Fibroblast of lung (primary cell): ENCODE data around the gene CPNE2. TPM values are rescaled to one million over a fixed set of nuclear protein-coding genes. Genes with fewer than 3 reads are reported as not detected.

Experiments used
- DNase-seq, 2 donors: peaks; one replicate each; pipeline versions ENCODE4 v3.0.0 to v3.0.0-alpha.2; 2010; ENCODE audit warnings: low read depth in 2 of 2
- H2AFZ ChIP-seq: 2 replicates; pipeline ENCODE4 v1.5.1; 2012; ENCODE audit warnings: low read length, control low read depth, inconsistent platforms
- H3K27ac ChIP-seq: 2 replicates; pipeline ENCODE4 v1.5.1; 2011; ENCODE audit warnings: low read length, control low read depth; ENCODE audit not compliant: insufficient read depth
- H3K27me3 ChIP-seq: 2 replicates; pipeline ENCODE4 v1.5.1; 2011; ENCODE audit warnings: mild to moderate bottlenecking, low read length; ENCODE audit not compliant: control insufficient read depth, insufficient read depth
- H3K36me3 ChIP-seq: 2 replicates; pipeline ENCODE4 v1.5.1; 2011; ENCODE audit warnings: low read length; ENCODE audit not compliant: control insufficient read depth, insufficient read depth
- H3K4me1 ChIP-seq: 2 replicates; pipeline ENCODE4 v1.5.1; 2011; ENCODE audit warnings: low read length; ENCODE audit not compliant: control insufficient read depth, insufficient read depth; ENCODE audit errors: extremely low read depth
- H3K4me2 ChIP-seq: 2 replicates; pipeline ENCODE4 v1.5.1; 2011; ENCODE audit warnings: low read length, control low read depth; ENCODE audit not compliant: insufficient read depth; ENCODE audit errors: extremely low read depth
- H3K4me3 ChIP-seq, 4 experiments: fragments of 200-600 bp in 1 of 4; sonication (generic) in 1 of 4; replicated peaks in 1 of 4; 2 replicates each; pipeline ENCODE4 v1.5.1; 2011 to 2016; ENCODE audit warnings: low read length in 4 of 4, low read depth in 3 of 4, mild to moderate bottlenecking in 3 of 4, control low read depth in 2 of 4, inconsistent platforms in 1 of 4, mixed read lengths in 1 of 4; ENCODE audit not compliant: insufficient read depth in 1 of 4; ENCODE audit errors: control extremely low read depth in 1 of 4
- H3K79me2 ChIP-seq: 2 replicates; pipeline ENCODE4 v1.5.1; 2012; ENCODE audit warnings: mild to moderate bottlenecking, low read length, inconsistent platforms; ENCODE audit not compliant: control insufficient read depth, insufficient read depth
- H3K9ac ChIP-seq: 2 replicates; pipeline ENCODE4 v1.5.1; 2011; ENCODE audit warnings: mild to moderate bottlenecking, low read length, control low read depth; ENCODE audit not compliant: insufficient read depth
- H3K9me3 ChIP-seq: 2 replicates; pipeline ENCODE4 v1.5.1; 2012; ENCODE audit warnings: low read depth, low read length; ENCODE audit not compliant: control insufficient read depth, insufficient read depth
- H4K20me1 ChIP-seq: 2 replicates; pipeline ENCODE4 v1.5.1; 2011; ENCODE audit warnings: low read length; ENCODE audit not compliant: control insufficient read depth, insufficient read depth; ENCODE audit errors: extremely low read depth
- EZH2 ChIP-seq: IDR thresholded peaks from 2 replicates; pipeline ENCODE4 v1.5.1; 2012; ENCODE audit warnings: low read length, control low read depth, mild to moderate bottlenecking; ENCODE audit errors: missing control alignments
- polyA plus RNA-seq, 2 donors: library from polyadenylated mRNA; depleted of rRNA in 1 of 2; stranded (reverse) in 1 of 2; unstranded in 1 of 2; fragments of >200 nt; gene quantifications; 2 replicates each; pipeline ENCODE4 v1.2.1, GENCODE V29; 2011 to 2012; ENCODE audit warnings: missing spikeins in 1 of 2
- total RNA-seq: library from RNA; depleted of rRNA; stranded (reverse); fragments of >200 nt; gene quantifications from 2 replicates; pipeline ENCODE4 v1.2.1, GENCODE V29; 2014
- TF ChIP-seq, protein P1 (sequence below), 2 donors: IDR thresholded peaks in 1 of 2; conservative IDR thresholded peaks in 1 of 2; 1 replicate in 1 of 2; 2 replicates in 1 of 2; pipeline ENCODE4 v1.5.1; 2011 to 2012; ENCODE audit warnings: low read length in 2 of 2, control low read depth in 1 of 2, inconsistent platforms in 1 of 2, low read depth in 1 of 2, mild to moderate bottlenecking in 1 of 2

CPNE2 gene
- total and polyA plus RNA-seq, 2 donors (not counting 1 experiment from before 2014, with no cell fraction given): 20.5 to 39.6 TPM

DNA sequence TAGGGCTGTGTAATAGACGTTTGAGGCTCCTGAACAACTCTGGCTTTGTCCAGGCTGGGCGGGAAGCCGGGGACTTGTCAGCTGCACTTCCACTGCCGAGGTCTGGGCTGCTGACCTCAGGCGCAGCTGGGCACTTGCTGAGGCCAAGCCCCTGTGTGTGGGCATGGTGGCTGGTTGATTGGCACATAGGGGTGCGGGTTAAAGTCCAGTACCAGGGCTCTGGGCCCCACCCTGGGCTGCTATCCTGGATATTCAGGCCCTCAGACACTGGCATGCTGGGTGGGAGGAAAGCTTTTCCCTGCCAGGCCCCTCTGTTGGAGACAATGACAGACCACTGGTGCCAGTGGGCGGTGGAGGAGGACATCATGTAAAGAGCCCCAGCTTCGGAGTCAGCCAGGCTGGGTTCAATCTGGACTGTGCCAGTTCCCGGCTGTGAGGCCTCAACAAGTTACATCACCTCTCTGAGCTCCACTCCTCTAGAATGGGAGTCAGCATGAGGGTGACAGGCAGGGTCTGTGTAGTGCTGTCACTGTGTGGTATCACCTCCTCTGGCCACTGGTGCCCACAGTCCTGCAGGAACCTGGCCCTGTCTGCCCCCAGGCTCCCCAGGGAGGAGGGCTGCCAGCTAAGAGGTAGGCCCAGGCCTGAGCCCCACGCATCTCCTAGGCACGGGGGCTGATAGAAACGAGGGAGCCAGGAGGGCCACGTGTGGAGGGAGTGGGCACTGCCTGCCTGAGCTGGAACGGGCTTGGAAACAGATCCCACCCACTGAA is 51.0 kb downstream of the CPNE2 start:
- no peak overlapping the region for H2AFZ ChIP-seq
- no peak overlapping the region for H3K9ac ChIP-seq
- H3K4me2 ChIP-seq: no peak overlapping the region
- H3K79me2 ChIP-seq: no peaks in the 10 kb centered on the region
- H3K9me3 ChIP-seq: no peaks in the 10 kb centered on the region
- no peaks in the 10 kb centered on the region for H3K27me3 ChIP-seq
- H4K20me1 ChIP-seq: no peaks in the 10 kb centered on the region
- H3K4me1 ChIP-seq: no peaks in the 10 kb centered on the region
- H3K36me3 ChIP-seq: no peaks in the 10 kb centered on the region
- TF ChIP-seq, protein P1, sequence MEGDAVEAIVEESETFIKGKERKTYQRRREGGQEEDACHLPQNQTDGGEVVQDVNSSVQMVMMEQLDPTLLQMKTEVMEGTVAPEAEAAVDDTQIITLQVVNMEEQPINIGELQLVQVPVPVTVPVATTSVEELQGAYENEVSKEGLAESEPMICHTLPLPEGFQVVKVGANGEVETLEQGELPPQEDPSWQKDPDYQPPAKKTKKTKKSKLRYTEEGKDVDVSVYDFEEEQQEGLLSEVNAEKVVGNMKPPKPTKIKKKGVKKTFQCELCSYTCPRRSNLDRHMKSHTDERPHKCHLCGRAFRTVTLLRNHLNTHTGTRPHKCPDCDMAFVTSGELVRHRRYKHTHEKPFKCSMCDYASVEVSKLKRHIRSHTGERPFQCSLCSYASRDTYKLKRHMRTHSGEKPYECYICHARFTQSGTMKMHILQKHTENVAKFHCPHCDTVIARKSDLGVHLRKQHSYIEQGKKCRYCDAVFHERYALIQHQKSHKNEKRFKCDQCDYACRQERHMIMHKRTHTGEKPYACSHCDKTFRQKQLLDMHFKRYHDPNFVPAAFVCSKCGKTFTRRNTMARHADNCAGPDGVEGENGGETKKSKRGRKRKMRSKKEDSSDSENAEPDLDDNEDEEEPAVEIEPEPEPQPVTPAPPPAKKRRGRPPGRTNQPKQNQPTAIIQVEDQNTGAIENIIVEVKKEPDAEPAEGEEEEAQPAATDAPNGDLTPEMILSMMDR (conservative IDR thresholded peaks at IDR 0.05 in 1 of 2, IDR thresholded peaks at IDR 0.05 in 1 of 2; ENCODE audit: low read depth in 1 of 2, low read length in 2 of 2): no peak
- TF ChIP-seq EZH2: no peak
- no peak for DNase-seq
- H3K27ac ChIP-seq: no peak overlapping the region
- no peak overlapping the region for H3K4me3 ChIP-seq

DNA sequence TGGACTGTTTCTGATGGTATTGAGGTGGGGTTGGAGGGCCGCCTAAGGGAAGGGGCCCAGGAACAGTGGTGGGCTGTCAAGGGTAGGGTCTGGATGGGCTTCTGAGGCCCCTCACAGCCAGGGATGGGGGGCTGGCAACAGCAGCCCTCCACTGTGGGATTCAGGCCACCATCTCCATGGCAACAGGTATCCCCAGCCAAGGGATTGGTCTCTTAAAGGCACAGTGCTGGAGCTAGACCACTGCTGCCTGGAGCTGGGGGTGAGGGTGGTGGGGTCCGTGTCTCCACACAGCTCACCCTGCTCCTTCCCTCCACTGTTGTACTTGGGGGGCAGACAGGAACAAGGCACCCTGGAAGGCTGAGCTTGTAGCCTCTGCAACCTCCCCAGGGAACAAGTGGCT is 51.6 kb downstream of the CPNE2 start:
- no peak overlapping the region for H3K4me3 ChIP-seq
- no peak for DNase-seq
- no peak overlapping the region for H3K9ac ChIP-seq

More for the DNA sequence above, 51.6 kb downstream of the CPNE2 start:
- Histone ChIP-seq H3K36me3 (no peaks in the 10 kb centered on the region), H3K4me1 (no peaks in the 10 kb centered on the region), H3K27me3 (no peaks in the 10 kb centered on the region), H2AFZ (no peak overlapping the region), H3K79me2 (no peaks in the 10 kb centered on the region), H3K9me3 (no peaks in the 10 kb centered on the region), H4K20me1 (no peaks in the 10 kb centered on the region), H3K27ac (no peak overlapping the region), H3K4me2 (no peak overlapping the region)
- no peak for TF ChIP-seq EZH2
- TF ChIP-seq, protein P1 (conservative IDR thresholded peaks at IDR 0.05 in 1 of 2, IDR thresholded peaks at IDR 0.05 in 1 of 2; ENCODE audit: low read depth in 1 of 2, low read length in 2 of 2): no peak
